HG03175 (cell line): Measurements from ENCODE around the gene UVSSA.
"Not testable (repeated sequence)": the region's sequence is repeated elsewhere in the genome, so short reads cannot be mapped to it uniquely, and the experiment has no call there.

ENCODE experiments used
- ATAC-seq: cut with Tn5 transposase; IDR thresholded peaks from one replicate; pipeline ENCODE4 v1.9.1; 2021; ENCODE audit warnings: mild to moderate bottlenecking, moderate library complexity; ENCODE audit not compliant: unreplicated experiment

Gene UVSSA

DNA sequence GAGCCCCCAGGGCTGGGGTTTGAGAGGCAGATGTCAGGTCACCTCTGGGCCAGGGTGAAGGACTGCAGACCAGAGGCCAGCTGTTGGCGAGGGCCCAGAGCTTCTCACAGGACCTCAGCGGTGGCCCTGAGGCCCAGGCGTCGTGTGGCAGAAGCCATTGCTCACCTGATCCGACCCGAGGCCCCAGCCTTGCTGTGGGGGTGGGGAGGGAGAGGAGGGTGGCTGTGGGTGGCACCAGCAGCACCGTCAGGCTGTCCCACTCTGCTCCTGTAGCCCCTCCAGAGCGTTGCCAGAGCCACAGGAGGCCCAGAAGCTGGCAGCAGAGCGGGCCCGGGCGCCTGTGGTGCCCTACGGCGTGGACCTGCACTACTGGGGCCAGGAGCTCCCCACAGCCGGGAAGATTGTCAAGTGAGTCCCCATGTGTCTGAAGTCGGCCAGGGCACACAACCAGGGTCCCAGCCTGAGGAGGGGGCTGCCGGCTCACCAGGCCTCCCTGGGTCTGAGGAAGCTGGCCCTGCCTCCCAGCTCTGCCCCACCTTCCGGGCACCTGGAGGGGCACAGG is 28.8 kb downstream of the UVSSA start:
- ATAC-seq = no peak

DNA sequence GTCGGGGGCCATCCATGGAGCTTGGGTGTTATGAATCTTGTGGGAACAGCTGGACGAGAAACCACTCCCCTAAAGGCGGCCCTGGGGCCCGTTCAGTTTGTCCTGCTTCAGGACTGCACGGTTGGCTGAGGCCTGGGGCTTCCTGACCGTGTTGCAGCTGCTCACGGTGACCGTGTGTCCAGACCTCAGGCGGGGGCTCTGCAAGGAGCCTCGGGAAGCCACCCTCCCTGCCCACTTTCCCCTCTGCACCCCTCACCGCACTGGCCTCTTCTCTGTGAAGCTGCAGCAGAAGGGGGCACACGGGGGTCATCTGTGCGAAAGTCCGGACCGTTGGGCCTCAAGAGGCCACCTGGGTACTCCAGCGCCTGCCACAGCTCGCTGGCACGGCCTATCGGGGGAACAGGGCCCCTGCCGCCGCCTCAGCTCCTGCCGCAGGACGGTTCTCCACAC is 29.4 kb downstream of the UVSSA start:
- ATAC-seq = no peak

DNA sequence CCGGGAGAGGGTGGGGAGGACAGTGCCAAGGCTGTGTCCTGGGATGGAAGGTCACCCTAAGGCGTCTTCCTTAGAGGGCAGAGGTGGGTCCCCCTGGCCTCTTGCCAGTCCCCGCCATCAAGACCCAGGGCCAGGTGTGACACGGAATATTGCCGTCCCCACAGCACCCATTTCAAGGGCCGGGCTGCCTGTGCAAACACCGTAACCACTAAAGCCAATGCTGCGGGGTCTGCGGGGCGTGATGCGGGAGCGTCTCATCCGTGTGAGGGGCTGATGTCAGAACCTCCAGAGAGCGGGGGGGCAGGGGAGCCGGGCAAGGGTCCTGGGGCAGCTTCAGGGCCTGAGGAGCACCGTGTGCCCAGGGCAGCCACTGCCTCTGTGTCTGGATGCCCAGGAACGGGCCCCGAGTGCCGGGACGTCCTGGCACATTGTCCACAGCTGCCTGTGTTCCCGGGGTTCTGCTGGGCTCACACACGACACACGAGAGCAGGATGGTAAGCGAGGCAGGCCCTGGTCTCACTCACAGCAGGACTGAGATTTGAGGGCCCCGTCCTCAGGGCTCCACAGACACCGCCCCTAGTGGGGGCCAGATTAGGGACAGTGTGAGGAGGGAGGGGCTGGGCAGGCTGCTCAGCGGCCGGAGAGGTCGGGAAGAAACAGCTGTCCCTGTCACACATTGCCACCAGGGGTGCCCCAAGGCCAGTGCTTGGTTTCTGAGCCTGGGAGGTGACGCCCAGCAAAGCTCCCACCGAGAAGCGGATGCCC is 30.0 kb downstream of the UVSSA start:
- ATAC-seq = no peak

DNA sequence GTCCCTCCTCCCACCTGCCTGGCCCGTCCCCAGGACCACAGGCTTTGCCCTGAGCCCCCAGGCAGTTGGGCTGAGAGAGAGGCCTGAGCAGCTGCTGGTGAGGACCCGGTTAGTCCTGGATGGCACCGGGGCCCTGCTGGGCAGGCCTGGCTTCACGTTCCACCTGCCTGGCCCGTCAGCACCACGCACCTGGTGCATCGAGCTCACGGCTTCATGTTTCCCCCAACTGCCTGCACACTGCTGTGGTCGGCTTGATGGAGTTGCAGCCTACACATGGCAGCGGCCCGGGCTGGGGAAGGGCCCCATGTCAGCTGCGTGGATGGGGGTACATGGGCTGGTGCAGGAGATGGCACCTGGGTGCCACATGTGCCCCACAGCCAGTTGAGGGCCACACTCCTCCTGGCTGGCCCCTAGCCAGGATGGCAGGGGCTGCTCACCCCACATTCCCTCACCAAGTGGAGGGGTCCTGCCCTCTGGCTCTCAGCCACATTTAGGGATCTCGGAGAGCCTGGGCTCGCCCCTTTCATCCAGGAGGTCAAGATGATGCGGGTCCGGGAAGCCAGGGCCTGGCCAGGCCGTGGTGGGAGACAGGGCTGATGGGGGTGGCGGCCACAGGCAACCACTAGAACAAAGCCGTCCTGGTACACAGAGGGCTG is 30.7 kb downstream of the UVSSA start:
- no peak for ATAC-seq

DNA sequence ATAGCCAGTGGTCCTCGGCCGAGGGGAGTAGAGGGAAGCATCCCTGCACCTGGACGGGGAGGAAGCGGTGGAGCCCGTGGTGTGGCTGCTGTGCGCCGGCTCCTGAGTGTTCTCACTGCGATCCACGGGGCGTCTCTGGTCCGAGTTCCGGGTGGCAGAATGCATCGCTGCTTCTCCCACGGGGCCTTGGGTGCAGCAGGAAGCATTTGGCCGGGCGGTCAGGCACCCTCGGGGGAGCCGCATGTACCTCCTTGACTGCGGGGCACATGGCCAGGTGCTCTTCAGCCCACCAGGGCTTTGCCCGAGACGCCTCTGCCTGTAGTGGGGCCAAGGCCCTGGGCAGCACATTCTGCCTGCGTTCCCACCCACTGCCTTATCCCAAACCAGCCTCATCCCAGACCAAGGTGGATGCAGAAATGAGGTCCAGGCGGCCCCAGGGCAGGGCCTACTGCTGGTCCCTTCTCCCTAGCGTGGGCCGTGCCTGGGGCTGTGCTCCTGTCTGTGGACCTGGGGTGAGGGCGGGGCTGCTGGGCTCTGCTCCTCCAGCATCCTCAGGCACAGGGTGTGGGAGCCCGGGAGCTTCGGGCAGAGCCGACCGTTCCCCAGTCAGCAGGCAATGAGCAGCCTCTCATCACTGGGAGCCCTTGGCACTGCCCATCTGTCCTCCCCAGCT is 31.7 kb downstream of the UVSSA start:
- no peak for ATAC-seq

DNA sequence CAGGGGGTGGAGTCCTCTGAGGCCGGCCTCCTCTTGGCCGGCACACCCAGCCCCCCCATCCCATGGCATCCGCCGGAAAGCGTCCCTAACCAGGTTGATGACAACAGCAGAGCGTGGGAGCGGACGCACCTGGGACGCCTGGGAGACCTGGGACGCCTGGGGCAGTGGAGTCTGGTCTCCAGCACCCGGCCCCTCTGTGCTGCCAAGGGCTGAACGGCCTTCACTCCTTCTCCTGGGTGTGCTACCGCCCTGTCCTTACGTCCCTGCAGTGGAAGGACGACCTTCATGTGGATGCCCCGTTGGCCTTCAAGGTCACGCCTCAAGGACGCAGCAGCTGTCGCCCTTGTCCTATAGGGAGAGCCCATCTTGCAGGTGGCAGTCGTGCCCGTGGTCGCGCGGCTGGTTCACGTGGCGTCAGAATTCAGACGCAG is 32.4 kb downstream of the UVSSA start:
- ATAC-seq = no peak

DNA sequence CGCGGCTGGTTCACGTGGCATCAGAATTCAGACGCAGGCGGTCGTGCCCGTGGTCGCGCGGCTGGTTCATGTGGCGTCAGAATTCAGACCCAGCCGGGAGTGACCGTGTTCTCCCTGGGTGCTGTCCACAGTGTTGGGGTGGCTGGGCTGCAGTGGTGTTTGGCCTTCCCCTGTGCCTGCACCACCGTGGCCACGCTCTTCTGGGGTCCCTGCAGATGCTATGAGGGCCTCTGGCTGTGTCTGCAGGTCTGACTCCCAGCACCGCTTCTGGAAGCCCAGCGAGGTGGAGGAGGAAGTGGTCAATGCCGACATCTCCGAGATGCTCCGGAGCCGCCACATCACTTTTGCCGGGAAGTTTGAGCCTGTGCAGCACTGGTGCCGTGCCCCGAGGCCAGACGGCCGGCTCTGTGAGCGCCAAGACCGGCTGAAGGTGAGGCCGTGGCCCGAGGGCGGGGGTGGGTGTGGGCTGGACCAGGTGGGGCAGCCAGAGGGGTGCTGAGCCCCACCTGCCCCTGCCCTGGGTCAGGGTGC is 32.9 kb downstream of the UVSSA start:
- ATAC-seq = no peak

DNA sequence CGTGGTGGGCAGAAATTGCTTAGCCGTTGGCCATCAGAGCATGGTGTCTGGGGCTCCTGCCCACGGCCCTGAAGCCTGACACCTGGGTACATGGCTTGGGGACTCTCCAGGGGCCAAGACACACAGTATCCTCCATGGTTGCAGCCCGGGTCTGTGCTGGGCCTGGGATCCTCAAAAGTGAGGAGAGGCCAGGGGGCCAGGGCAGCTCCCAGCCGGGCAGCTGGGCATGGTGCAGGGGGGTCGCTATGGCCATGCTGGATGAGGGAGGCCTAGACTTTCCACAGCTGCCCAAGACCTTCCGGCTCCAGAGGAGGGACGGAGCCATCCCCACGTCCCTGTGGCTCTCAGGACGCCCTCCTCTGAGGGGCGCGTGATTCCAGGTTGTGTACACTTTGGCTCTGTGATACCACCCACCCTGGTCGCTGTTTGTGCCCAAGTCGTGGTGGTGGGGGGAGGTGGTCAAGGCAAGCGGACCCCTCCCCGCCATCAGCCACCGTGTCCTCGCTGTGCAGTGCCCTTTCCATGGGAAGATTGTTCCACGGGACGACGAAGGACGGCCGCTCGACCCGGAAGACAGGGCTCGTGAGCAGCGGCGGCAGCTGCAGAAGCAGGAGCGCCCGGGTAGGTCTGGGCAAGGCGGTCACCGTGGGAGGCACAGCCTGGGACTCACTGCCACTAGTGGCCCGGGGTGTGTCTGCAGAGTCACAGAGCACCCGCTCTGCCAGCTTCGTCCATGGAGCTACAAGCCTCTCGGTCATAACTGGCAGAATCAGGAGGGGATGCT is 33.6 kb downstream of the UVSSA start:
- ATAC-seq = no peak

DNA sequence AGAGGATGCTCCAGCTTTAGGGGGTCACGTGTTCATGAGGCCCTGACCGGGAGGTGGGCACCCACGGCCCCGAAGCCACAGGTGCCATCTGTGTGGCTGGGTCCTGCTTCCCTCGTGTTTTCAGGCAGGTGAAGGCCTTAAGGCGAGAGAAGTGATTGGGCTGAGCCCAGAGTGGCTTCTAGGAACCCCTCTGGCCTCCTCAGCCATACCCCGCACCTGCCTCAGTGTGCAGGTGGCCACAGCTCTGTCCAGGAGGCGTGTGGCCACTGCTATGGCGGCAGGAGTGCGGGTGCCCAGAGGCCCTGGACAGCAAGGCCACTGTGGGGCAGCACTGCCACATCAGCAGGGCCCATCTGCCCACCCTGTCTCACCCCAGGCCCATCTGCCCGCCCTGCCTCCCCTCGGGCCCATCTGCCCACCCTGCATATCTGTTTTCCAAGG is 34.2 kb downstream of the UVSSA start:
- no peak for ATAC-seq

DNA sequence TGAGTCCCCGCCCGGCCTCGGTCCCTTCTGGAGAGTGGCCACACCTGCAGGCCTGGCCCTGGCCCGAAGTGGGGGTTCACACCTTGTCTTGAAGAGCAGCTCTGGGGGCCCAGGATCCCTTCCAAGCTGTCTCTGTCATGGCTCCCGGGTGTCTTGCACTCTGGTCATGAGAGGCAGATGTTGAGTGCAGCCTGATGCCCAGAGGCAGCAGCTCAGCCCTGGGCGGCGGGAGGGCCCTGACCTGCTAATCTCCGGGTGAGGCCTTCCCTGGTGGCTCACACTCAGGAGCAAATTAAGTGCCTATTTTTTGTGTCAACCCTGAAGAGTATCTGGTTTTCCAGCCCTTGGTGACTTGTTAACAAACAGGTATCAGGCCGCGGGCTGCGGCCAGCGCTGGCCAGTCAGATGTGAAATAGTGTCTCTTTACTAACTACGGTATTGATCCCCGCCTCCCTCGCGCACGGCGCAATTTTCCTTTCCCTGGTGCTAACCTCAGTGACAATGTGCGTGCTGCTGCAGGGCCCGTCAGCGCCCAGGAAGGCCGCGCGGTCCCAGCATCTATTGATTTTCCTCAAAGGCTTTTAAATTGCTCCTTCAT is 35.0 kb downstream of the UVSSA start:
- ATAC-seq = no peak

DNA sequence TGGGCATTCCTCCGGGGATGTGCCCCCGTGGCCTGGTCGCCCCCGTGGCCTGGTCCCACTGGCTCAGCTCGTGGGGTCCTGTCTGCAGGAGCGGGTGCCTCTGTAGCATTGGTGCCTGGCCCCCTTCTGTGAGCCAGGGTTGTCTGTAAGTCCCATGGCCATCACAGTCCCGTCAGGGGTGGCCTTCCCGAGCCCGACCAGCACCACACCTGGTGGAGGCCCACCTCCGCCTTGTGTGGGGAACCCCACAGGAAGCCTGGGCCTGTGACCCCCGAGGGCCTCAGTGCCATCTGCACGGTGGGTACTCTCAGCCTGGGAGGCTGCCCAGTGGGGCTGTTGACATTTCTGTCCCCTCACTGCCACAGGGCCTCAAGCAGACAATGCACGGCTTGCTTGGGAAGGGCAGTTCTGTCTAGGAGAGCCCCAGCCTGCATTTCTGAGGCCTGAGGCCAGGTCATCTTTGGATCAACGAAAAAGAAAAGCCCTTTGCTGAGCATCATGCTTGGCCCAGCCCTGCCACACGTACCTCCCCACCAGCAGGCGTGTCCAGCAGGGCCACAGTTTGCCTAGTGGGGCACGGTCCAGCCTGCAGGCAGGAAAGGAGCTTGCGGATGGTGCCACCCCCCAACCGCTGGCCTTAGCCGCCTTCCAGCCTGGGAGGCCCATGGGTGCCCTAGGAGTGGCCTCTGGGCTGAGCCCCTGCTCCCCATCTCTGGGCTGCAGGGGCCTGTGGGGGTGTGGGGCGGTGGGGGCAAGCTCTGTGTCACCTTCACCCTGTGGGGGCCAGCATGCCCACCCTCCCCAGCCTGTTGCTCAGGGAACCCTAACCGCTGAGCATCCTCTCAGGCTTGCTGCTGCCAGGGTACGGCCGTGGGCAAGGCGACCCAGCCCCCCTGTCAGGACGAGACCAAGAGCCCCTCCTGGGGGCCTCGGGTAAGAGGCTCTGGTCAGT is 36.0 kb downstream of the UVSSA start:
- ATAC-seq = no peak

DNA sequence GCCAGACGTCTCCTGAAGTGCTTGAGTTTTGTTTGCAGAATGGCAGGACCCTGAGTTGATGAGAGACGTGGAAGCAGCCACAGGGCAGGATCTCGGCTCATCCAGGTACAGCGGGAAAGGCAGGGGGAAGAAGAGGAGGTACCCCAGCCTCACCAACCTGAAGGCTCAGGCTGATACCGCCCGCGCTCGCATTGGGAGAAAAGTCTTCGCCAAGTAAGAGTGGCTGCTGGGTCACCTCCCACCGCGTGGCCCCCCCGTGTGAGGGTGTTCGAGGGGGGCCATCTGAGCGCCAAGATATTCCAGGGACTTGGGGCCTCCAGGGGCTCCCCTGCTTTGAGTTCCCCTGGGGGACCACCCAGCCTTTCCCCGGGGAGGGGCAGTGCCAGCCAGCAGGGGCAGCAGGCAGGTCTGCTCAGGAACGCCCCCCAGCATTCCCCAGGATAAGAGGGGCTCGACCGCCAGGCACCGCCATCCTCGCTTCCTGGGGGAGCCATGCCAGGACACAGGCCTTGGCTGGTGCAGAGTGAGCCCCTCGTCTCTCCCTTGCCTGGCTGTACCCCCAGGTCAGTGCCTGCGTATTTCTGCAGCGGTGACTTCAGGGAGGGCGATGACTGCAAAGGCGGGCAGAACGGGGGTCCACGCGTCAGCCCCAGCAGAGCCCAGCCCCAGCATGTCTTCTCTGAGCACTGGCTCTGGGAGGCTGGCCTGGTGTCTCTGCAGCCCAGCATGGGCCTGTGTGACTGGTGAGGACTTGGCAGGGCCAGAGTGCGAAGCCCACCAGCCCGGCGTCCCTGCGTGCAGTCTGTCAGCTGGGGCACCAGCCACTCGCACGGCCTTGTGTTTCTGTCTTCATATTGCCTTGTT is 37.0 kb downstream of the UVSSA start:
- no peak for ATAC-seq

DNA sequence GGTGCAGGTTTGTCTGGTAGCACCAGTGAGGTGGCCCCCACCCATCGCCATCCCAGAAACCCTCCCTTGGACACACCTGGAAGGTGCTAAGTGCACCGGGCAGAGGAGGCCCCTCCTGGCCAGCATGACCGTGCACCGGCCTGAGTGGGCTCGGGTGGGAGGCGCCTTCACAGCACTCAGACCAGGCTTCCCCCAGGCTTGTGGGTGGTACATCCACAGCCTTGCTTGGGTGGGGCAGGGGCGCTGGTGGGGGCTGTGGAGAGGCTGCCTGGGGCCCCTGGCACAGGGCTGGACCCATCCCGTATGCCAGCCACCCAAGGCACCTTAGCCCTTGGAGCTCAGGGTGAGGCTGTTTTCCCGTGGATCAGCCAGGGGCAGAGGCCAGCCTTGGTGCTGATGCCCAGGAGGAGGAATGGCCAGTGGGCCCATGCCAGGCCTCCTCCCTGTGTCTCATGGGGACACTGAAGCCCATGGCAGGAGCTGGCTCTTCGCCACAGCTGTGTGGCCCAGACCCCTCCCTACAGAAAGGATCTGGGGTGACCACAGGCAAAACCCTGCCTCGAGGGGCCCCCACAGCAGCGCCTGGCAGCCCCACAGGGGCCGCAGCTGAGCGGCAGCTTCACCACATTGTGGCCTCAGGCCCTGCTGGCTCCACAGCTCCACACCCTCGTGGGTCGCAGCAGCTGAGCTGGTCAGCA is 37.8 kb downstream of the UVSSA start:
- ATAC-seq = no peak

DNA sequence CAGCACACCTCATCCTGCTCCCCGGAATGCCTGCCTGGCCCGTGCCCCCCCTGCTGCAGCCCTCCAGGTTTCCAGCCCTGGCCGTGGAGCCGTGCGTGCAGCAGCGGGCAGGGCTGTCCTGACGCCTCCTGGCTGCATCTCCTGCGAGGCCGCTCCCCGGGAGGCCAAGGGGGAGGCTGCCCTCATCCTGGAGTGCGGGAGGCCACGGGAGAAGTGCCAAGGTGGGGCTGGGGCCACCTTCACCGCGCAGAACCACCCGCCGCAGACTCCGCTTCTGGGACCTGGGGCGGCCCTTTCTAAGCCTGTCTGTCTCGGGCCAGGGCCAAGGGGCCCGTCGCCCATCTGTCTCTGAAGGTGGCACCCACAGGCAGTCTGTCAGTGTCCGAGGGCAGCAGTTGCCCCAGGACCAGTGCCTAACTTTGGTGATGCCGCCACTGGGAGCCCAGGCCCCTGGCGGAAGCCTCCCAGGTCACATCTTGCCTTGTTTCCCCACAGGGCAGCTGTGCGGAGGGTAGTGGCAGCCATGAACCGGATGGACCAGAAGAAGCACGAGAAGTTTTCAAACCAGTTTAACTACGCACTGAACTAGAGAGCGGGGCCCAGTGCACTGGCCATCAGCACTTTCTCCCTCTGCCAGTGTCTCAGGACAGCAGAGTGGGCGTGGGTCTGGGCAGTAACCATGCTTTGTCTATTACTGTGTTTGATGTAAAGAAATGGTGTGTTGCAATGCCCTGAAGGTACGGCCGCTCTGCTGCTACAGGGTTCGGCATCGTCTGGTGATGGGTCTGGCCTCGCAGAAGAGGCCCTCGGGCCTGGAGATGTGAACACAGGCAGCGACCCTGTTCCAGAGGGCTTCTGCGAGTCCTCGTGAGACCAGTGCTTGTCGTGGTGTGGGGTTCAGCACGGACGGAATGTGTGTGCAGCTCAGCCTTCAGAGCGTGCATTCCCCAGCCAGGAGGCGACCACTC is 38.6 kb downstream of the UVSSA start:
- ATAC-seq = no peak

DNA sequence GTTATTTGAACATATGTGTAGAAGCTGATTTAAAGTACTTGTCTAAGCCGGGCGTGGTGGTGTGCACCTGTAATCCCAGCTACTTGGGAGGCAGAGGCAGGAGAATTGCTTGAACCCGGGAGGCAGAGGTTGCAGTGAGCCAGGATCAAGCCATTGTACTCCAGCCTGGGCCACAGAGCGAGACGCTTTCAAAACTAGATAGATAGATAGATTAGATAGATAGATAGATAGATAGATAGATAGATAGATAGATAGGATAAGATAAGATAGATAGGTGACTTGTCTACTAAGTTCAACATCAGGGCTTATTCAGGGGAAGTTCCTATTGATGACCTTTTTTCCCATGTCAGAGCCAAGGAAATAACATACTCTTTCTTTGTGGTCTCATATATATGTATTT is 46.4 kb downstream of the UVSSA start:
- ATAC-seq = not testable (repeated sequence)

DNA sequence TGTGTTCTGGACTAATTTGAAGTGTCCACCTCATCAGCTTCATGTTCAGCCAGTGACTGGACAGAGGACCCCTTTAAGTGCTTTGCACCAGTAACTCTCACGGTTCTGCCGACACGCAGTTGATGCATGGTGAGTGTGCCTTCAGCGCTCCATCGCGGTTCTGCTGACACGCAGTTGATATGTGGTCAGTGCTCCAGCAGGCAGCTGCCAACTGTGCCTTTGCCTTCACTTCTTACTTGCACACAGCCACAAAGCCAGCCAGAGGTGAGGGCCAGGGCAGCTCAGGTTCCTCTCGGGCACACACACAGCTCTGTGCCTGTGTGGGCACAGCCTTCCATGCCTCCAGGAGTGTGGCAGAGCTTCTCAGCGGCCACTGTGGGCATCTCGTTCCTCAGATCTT is 46.9 kb downstream of the UVSSA start:
- no peak for ATAC-seq
